HG03097 (cell line): ENCODE results near the gene SYCP2L.
"Not testable (repeated sequence)": the region's sequence is repeated elsewhere in the genome, so short reads cannot be mapped to it uniquely, and the experiment has no call there.

Experiments used
- ATAC-seq: cut with Tn5 transposase; IDR thresholded peaks from one replicate; pipeline ENCODE4 v1.9.1; 2021; ENCODE audit not compliant: unreplicated experiment, low FRiP score

Gene SYCP2L

DNA sequence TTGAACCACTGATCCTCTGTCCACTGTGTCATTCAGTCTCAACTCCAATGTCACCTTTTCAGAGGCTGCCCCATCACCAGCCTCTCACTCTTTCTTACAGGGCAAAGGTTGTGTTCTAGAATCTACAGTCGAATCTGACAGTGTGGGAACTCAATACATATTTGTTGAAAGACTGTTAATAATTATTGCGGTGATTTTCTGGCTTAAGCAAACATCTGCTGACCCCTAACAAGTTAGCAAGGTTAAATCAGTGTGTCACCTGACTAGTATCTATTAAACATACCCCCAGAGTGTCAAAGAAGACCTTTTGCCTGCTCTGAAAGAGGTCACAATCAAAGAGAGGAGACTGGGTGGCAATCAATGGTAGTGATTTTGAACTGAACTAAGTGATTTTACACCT is 115.3 kb downstream of the SYCP2L start:
- ATAC-seq = no peak

DNA sequence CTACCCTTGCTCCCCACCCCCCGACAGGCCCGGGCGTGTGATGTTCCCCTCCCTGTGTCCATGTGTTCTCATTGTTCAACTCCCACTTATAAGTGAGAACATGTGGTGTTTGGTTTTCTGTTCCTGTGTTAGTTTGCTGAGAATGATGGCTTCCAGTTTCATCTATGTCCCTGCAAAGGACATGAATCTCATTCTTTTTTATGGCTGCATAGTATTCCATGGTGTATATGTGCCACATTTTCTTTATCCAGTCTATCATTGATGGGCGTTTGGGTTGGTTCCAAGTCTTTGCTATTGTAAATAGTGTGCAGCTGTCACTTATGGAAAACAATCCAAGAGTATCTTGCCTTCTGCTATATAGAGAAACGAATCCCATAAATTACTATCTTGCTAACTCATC is 116.4 kb downstream of the SYCP2L start:
- ATAC-seq = not testable (repeated sequence)

DNA sequence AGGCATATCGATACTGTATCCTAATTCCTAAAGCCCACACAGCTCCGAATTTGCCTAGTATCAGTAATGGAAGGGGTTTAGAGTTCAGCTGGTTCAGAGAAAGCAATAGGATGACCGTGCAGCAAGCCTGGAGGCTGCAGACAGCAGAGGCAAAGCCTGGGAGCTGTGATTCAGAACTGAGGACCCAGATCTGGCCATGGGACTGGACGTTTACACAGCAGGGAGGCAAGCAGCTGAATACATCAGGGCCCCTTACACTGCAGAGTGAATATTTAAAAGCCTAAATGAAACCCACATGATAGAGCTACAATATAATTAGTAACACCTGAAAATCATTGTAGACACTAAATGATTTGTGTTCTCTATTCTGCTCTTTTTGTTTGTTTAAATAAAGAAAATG is 119.2 kb downstream of the SYCP2L start:
- no peak for ATAC-seq

DNA sequence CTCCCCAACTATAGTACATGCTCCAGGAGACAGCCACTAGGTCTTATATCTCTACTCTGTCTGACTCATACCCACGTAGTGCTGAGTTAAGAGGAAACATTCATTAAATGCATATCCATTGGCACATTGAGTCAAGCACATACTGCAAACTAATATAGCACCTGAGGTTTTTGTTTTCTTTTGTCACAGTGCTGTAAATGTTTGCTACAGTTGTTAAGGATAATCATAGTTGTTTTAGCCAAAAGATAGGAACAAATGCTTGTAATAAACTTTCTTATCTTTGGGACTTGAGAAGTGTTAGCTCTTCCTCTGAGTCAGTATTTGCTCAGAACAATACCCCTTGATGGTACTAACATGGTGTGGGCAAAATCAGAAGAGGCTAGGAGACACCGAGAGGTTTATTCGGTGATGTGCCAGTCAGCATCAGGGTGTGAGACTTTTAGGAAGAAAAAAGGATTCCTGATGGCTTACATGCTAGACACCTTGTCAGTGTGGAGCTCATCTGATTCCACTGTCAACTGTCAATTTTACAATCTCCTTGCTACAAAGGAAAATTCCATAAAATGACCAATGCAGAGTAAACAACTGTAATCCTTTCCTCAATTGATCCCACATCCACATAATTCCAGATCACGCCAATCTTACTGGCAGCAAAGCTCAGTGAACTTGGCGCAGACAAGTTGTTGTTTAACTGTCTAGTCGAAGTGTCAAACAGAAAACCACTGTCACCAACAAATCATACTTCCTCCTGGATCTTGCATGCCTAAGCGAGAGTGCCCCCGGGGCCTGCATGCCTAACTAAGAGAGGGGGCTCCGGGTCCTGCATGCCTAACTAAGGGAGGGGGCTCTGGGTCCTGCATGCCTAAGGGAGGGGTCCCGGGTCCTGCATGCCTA is 121.1 kb downstream of the SYCP2L start:
- ATAC-seq = no peak

DNA sequence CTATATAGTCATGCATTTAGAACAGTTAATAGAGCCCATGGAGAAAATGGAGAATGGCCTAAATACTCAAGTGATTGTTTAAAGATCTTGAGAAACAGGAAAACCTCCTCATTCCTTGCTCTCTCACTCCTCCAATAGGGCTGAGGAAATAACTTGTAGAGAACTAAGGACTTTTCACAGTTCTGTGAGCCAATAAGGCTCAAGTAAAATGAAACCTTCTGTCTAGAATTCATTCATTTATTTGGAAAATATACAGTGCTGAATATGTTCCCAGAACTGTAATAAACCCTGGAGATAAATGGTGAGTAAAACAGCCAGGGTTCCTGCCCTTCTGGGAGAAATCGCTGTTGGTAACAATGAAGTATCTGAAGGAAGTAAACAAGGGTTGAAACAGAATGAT is 122.0 kb downstream of the SYCP2L start:
- no peak for ATAC-seq

DNA sequence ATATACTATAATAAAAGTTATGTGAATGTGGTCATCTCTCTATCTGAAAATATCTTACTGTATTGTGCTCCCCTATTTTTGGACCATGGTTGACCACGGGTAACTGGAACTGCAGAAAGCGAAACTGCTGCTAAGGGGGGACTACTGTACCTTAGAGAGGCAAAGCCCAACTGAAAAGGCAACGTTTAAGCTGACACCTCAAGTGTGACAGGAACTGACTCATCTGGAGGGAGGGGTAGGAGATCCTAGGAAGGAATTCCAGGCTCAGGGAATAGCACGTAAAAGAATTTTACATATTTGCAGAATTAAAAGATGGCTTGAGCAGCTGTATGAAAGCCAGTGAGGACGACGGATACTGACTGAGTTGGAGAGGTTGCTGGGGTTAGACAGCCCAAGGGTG is 122.5 kb downstream of the SYCP2L start:
- ATAC-seq = no peak

DNA sequence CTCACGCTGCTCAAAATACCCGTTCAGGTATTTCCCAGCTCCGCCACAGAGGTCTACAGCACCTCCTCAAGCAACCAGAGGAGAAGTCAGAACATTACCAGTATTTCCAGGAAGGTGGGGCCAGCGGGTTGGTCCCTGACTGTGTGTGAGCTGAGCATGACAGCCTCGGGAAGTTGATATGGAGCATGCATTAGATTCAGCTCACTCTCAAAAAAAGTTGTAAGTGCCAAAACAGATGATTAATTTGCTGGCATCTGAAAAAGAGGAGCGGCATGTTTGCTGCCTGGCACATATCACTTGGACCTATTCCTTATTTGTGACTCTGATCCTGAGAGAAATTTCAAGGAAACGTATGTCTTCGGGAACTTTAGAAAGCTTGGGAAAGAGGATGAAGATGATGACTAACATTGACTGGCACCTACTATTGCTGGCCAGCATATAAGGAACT is 125.0 kb downstream of the SYCP2L start:
- ATAC-seq = no peak

DNA sequence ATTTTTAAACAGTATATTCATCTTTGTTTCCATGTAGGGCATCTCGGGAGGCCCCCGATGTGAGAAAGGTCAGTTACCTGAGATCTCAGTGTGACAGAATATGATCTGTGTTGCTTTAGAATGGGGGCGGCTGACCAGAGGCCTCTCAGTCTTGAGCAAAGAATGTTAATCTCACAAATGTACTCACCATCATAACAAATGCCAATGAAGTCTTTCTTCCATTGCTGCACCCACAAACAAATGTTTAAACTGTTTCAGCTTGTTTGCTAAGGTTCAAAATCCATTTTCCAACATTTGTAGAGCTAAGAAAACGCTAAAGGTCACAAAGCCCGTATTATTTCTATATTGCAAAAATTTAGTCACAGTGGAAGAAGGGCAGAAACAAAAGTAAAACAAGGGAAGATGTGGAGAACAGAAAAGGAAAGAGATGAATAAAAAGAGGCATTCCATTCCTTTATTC is 125.5 kb downstream of the SYCP2L start:
- no peak for ATAC-seq

DNA sequence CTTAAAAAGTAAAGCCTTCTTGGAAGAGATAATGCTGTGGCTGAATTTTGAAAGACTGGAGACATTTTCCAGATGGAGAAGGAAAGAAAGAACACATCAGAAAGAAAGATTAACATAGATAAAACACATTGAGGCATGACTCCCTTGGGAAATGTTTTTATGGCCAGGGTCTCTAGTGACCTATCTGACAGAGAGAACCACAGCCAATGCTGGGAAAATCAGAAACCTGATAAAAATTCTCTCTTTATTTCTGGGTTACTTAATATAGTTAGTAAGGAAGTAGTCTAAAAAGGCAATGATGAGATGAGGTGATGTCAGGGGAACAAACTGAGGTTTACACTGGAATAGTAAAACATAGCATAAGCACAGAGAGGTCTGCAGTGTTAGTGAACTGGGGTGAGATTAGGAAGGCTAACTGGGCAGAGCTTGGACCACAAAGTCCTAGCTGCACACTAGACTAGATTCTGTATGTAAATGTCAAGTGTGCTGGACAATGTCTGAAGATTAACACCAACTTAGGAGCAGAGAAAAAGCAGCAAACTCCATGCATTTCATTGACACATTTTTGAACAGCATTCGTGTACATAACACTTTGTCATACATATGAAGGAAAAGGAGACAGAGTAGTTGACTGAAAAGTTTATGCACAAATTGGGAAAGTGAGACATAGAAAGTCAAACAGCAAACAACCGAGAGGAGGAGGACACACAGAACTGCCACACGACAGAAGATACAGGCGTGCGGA is 126.3 kb downstream of the SYCP2L start:
- no peak for ATAC-seq

DNA sequence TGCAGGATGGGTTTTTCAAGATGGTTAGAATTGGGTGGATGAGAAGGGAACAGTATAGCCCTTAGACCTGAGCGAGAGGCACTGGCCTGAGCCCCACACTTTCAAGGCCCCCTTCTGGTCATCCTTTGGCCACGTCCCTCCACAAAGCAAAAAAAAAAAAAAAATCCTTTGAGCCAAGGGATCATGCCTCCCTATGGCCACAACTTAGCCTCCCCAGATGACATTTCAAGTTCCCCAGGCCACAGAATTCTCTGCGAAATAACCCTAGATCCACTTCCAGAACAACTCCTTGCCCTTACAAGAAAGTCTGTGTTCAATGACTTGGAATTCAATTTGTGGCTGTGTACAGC is 126.8 kb downstream of the SYCP2L start:
- ATAC-seq = no peak

DNA sequence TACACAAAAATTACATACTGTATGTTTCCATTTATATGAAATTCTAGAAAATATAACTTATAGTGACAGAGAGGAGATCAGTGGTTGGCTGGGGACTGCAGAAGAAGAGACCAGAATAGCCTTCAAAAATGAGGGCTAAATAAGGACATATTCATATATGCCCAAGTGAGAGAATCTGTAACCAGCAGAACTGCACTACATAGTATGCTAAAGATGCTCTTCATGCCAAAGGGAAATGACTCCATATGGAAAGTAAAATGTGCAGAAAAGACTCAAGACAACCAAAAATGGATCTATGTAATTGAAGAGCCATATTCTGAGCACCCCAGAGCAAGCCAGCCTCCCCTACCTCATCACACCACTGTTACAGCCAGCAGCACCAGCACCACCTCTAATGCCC is 128.2 kb downstream of the SYCP2L start:
- no peak for ATAC-seq

DNA sequence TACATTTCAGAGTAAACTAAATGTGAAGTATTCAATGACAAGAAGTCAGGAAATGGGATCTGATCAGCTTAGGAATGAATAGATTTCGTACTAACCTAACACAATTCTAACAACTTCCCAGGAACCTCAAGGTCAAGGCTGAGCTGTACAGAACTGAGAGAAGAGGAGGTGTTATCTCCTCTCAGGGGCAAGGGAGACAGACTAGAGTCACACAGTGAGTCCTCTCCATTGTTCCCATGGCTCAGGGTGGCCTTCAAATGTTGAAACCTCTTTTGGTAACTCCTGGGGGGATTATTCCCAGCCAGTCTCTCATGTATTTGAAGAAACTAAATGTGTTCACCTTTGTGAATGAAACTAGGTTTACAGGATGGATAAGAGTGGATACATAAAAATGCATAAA is 129.6 kb downstream of the SYCP2L start:
- ATAC-seq = no peak

DNA sequence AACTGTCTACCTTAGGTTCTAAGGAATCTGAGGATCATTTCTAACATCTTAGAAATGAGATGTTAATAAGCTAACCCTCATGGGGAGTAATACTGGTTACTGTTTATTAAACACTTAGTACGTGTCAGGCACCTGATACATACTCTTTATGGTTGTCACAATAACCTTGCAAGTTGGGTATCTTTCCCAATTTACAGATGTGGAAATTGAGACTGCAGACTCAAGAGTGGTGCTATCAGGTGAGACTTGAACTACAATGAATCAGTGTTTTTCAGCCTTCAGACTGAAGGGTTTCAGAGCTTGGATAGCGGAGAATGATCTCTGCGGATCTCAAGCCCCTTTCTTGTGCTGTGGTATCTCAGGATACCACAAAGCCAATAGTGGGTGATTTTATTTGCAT is 130.2 kb downstream of the SYCP2L start:
- no peak for ATAC-seq

DNA sequence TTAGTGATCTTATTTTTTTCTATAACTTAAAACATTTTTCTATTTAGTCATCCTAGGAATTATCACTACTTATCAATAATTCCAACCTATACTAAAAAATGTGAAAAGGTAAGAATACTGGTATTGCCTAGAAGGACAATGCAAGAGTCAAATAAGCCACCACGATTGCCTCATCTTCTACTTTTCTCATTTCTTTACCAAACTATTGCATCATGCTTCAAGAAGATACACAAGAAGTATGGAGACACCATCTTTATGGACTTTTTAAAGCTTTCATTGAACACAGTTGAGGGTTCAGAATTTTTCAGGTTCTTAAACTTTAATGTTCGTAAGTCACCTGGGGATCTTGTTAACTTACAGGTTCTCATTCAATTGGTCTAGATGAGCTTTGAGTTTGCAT is 131.4 kb downstream of the SYCP2L start:
- ATAC-seq = no peak

DNA sequence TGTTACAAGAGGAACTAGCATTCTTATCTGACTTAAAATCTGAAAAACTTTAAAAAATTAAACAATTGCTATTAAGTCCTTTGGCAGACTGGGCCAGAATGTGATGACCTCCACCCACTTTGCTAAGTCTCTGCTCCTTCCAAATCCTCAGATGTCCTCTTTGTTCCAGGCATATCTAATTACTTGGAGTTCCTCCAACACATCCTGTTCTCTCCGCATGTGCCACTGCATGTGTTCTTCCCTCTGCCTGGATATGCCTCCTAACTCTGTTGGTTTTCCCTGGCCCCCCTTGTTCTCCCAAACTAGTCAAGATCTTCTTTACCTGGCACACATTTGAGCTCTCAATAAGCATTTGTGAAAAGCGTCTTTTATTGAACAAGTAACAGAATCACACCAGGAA is 134.2 kb downstream of the SYCP2L start:
- no peak for ATAC-seq

DNA sequence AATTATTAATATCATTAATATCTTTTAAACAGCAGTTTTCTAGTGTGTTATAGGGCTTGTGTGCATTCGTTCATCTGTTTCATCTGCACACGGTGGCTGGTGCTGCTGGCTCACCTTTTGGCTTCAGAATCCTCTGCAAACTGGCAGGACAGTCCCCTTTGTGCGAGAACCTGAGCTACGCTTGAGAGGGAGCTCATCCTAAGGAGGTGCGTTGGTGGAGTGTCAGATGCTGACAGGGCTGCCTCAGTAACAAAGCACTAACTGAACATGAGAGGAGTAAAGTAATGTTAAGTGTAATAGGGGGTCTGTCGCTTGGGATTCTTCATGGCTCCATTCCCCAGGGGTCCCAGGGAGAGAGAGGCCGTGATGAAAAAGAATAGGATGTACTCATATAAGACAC is 134.9 kb downstream of the SYCP2L start:
- no peak for ATAC-seq

DNA sequence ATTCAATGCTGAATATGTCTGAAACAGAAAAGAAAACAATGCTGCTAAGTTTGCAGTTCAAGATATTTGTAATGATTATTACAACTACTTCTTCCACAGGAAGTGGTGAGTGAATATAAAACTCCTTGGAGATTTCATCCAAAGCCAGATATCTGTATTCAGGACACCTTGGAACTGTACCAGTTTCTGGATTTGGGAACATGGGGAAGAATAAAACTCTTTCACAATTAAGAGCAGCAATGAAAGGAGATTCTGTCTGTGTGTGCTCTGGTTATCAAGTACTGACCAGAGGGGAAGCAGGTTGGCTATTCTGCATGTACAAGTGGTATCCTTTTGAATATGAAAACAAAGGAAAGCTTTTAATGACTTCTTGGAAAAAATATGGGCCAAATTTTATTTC is 136.2 kb downstream of the SYCP2L start:
- no peak for ATAC-seq
